H1 (cell line): ENCODE measurements around the gene PPP1R3C. TPM values are rescaled to one million over a fixed set of nuclear protein-coding genes. Genes with fewer than 3 reads are reported as not detected.

Experiments used
- CTCF ChIA-PET: fragments of 300-600 bp; sonication (Branson Sonifier 250); formaldehyde crosslinking; loops from one replicate; lab custom pipeline; 2021; ENCODE audit not compliant: partially characterized antibody; lab: Charles Lee
- POLR2A ChIA-PET: fragments of 300-600 bp; sonication (Branson Sonifier 250); formaldehyde crosslinking; loops from one replicate; lab custom pipeline; 2021; ENCODE audit warnings: inconsistent platforms; ENCODE audit not compliant: partially characterized antibody; lab: Charles Lee
- DNase-seq, 2 experiments: peaks; one replicate each; pipeline versions ENCODE4 v3.0.0 to v3.0.0-alpha.2; 2010 to 2022; ENCODE audit warnings: low spot score in 2 of 2, low read depth in 1 of 2, mixed read lengths in 1 of 2
- FAIRE-seq: peaks from 2 replicates; lab custom pipeline; 2011; peaks lifted over from hg19 to GRCh38; lab: Jason Lieb, UNC
- H2AFZ ChIP-seq: 2 replicates; pipeline ENCODE4 v1.8.1; 2012; ENCODE audit warnings: low read length, inconsistent platforms
- H2AK5ac ChIP-seq: 2 replicates; pipeline ENCODE4 v1.6.1; 2013; ENCODE audit warnings: low read depth, low read length
- H2BK120ac ChIP-seq: replicated peaks from 2 replicates; pipeline ENCODE3; 2013; ENCODE audit warnings: low read depth, low read length, inconsistent platforms
- H2BK12ac ChIP-seq: 2 replicates; pipeline ENCODE4 v1.6.1; 2013; ENCODE audit warnings: low read depth, low read length
- H2BK15ac ChIP-seq: 2 replicates; pipeline ENCODE4 v1.6.1; 2013; ENCODE audit warnings: low read length
- H2BK20ac ChIP-seq: 2 replicates; pipeline ENCODE4 v1.6.1; 2013; ENCODE audit warnings: low read length
- H2BK5ac ChIP-seq: 2 replicates; pipeline ENCODE4 v1.6.1; 2013; ENCODE audit warnings: low read depth, low read length
- H3K14ac ChIP-seq: 2 replicates; pipeline ENCODE4 v1.6.1; 2013; ENCODE audit warnings: inconsistent platforms; ENCODE audit not compliant: insufficient read length
- H3K18ac ChIP-seq: 2 replicates; pipeline ENCODE4 v1.6.1; 2013; ENCODE audit warnings: low read length; ENCODE audit errors: extremely low read depth
- H3K23ac ChIP-seq: 2 replicates; pipeline ENCODE4 v1.6.1; 2013; ENCODE audit warnings: inconsistent platforms; ENCODE audit not compliant: insufficient read length
- H3K23me2 ChIP-seq: 2 replicates; pipeline ENCODE4 v1.6.1; 2013; ENCODE audit warnings: low read depth, low read length
- H3K27ac ChIP-seq: 2 replicates; pipeline ENCODE4 v1.6.1; 2011; ENCODE audit warnings: low read depth, low read length, inconsistent platforms
- H3K27me3 ChIP-seq, 4 experiments: replicated peaks in 1 of 4; 1 replicate in 1 of 4; 2 replicates in 3 of 4; pipeline versions ENCODE4 v1.6.1 to v1.8.1; 2011 to 2013; ENCODE audit warnings: low read length in 3 of 4, mild to moderate bottlenecking in 3 of 4, inconsistent platforms in 2 of 4, mixed read lengths in 2 of 4, moderate library complexity in 1 of 4; ENCODE audit not compliant: control insufficient read depth in 3 of 4, insufficient read depth in 3 of 4; ENCODE audit errors: extremely low read depth in 1 of 4
- H3K36me3 ChIP-seq, 4 experiments: 2 replicates each; pipeline versions ENCODE4 v1.6.1 to v1.8.1; 2011 to 2013; ENCODE audit warnings: mild to moderate bottlenecking in 4 of 4, low read length in 3 of 4, moderate library complexity in 2 of 4, control low read depth in 1 of 4, inconsistent platforms in 1 of 4; ENCODE audit not compliant: insufficient read depth in 4 of 4, control insufficient read depth in 2 of 4
- H3K4ac ChIP-seq: replicated peaks from 2 replicates; pipeline ENCODE3; 2013; ENCODE audit warnings: low read length, low read depth, mixed read lengths, inconsistent platforms; ENCODE audit not compliant: insufficient read length
- H3K4me1 ChIP-seq, 4 experiments: replicated peaks in 1 of 4; 1 replicate in 1 of 4; 2 replicates in 3 of 4; pipeline versions ENCODE4 v1.6.1 to v1.8.1; 2011 to 2013; ENCODE audit warnings: low read length in 3 of 4, inconsistent platforms in 2 of 4, mixed read lengths in 1 of 4; ENCODE audit not compliant: insufficient read depth in 4 of 4, control insufficient read depth in 3 of 4
- H3K4me2 ChIP-seq, 2 experiments: 2 replicates each; pipeline versions ENCODE4 v1.6.1 to v1.8.1; 2011 to 2013; ENCODE audit warnings: low read depth in 2 of 2, low read length in 2 of 2, control low read depth in 1 of 2, inconsistent platforms in 1 of 2, mild to moderate bottlenecking in 1 of 2; ENCODE audit not compliant: insufficient read depth in 1 of 2
- H3K4me3 ChIP-seq, 4 experiments: fragments of 200-600, 300-600 bp in 1 of 4; sonication (generic), shearing (Covaris generic), sonication (Bioruptor Twin) in 1 of 4; 2 replicates each; pipeline versions ENCODE4 v1.5.1 to v1.8.1; 2011 to 2016; ENCODE audit warnings: low read length in 4 of 4, low read depth in 3 of 4, control low read depth in 2 of 4, inconsistent platforms in 2 of 4, mild to moderate bottlenecking in 2 of 4, mixed read lengths in 1 of 4, moderate library complexity in 1 of 4; ENCODE audit not compliant: insufficient read depth in 2 of 4; ENCODE audit errors: extremely low read depth in 1 of 4
- H3K56ac ChIP-seq: replicated peaks from 2 replicates; pipeline ENCODE3; 2013; ENCODE audit warnings: low read depth, mild to moderate bottlenecking, mixed read lengths, low read length, inconsistent platforms; ENCODE audit not compliant: insufficient read length
- H3K79me1 ChIP-seq: 2 replicates; pipeline ENCODE4 v1.6.1; 2013; ENCODE audit warnings: low read depth, low read length, control low read depth
- H3K79me2 ChIP-seq, 2 experiments: 2 replicates each; pipeline versions ENCODE4 v1.6.1 to v1.8.1; 2012 to 2013; ENCODE audit warnings: low read length in 2 of 2, mild to moderate bottlenecking in 2 of 2, inconsistent platforms in 1 of 2; ENCODE audit not compliant: insufficient read depth in 2 of 2, control insufficient read depth in 1 of 2
- H3K9ac ChIP-seq, 4 experiments: replicated peaks in 1 of 4; 1 replicate in 1 of 4; 2 replicates in 3 of 4; pipeline versions ENCODE4 v1.6.1 to v1.8.1; 2011 to 2013; ENCODE audit warnings: low read depth in 3 of 4, low read length in 3 of 4, control low read depth in 2 of 4, mild to moderate bottlenecking in 2 of 4, moderate library complexity in 2 of 4, inconsistent platforms in 1 of 4; ENCODE audit errors: extremely low read depth in 1 of 4
- H3K9me3 ChIP-seq, 2 experiments: 2 replicates each; pipeline versions ENCODE4 v1.6.1 to v1.8.1; 2012 to 2013; ENCODE audit warnings: mild to moderate bottlenecking in 2 of 2, moderate library complexity in 2 of 2, control low read depth in 1 of 2, inconsistent platforms in 1 of 2, low read depth in 1 of 2, low read length in 1 of 2, mixed read lengths in 1 of 2; ENCODE audit not compliant: insufficient read depth in 2 of 2
- H4K20me1 ChIP-seq, 2 experiments: replicated peaks in 1 of 2; 2 replicates each; pipeline versions ENCODE3 to v1.8.1; 2011 to 2013; ENCODE audit warnings: inconsistent platforms in 2 of 2, low read length in 2 of 2, mild to moderate bottlenecking in 1 of 2; ENCODE audit not compliant: insufficient read depth in 2 of 2, control insufficient read depth in 1 of 2
- H4K5ac ChIP-seq: 2 replicates; pipeline ENCODE4 v1.6.1; 2013; ENCODE audit warnings: low read length, low read depth, mixed read lengths, inconsistent platforms; ENCODE audit not compliant: insufficient read length
- H4K8ac ChIP-seq: 2 replicates; pipeline ENCODE4 v1.8.0; 2013; ENCODE audit warnings: mild to moderate bottlenecking, moderate library complexity, low read length, inconsistent platforms; ENCODE audit not compliant: insufficient read depth; ENCODE audit errors: extremely low read depth
- H4K91ac ChIP-seq: replicated peaks from 2 replicates; pipeline ENCODE3; 2013; ENCODE audit warnings: low read length, mixed read lengths, inconsistent platforms; ENCODE audit not compliant: insufficient read length
- CREB1 ChIP-seq: IDR thresholded peaks from 2 replicates; pipeline ENCODE4 v1.6.1; 2012; ENCODE audit warnings: inconsistent platforms
- KDM4A ChIP-seq: IDR thresholded peaks from one replicate; pipeline ENCODE4 v1.7.1; 2012; ENCODE audit warnings: low read depth, mild to moderate bottlenecking, moderate library complexity, low read length, inconsistent platforms; ENCODE audit not compliant: severe bottlenecking
- RXRA ChIP-seq: IDR thresholded peaks from 2 replicates; pipeline ENCODE4 v1.6.1; 2011; ENCODE audit warnings: low read depth, mild to moderate bottlenecking, low read length, moderate library complexity; ENCODE audit not compliant: insufficient read depth
- SAP30 ChIP-seq: fragments of 300-600 bp; sonication (generic); IDR thresholded peaks from 2 replicates; pipeline ENCODE4 v1.7.1; 2012; ENCODE audit warnings: low read length, moderate library complexity, mild to moderate bottlenecking, inconsistent platforms; ENCODE audit not compliant: insufficient read depth, insufficient replicate concordance
- SP2 ChIP-seq: IDR thresholded peaks from 2 replicates; pipeline ENCODE4 v1.6.1; 2012; ENCODE audit warnings: mild to moderate bottlenecking, low read length, inconsistent platforms
- TAF1 ChIP-seq: IDR thresholded peaks from 2 replicates; pipeline ENCODE4 v1.6.1; 2011; ENCODE audit warnings: mild to moderate bottlenecking, low read depth, low read length
- WGBS, 2 experiments: shearing (Covaris generic) in 1 of 2; methylation state at CpG; one replicate each; pipeline versions ENCODE4 v1.1.6 to v1.1.7; 2013 to 2015; ENCODE audit warnings: low lambda C conversion rate in 2 of 2, mixed read lengths in 2 of 2, inconsistent platforms in 1 of 2, low coverage in 1 of 2, missing lambda C conversion rate in 1 of 2; ENCODE audit not compliant: insufficient replicate concordance in 2 of 2, insufficient coverage in 1 of 2, insufficient read length in 1 of 2; ENCODE audit errors: extremely low coverage in 1 of 2, missing lambda C conversion rate in 1 of 2; 5-methylcytosine and 5-hydroxymethylcytosine counted together
- polyA plus RNA-seq, 7 experiments: library from polyadenylated mRNA; depleted of rRNA in 3 of 7; stranded (reverse) in 5 of 7; unstranded in 2 of 7; fragments of >200 nt in 5 of 7; fragments of 200-250 nt in 2 of 7; gene quantifications; 1 replicate in 5 of 7; 2 replicates in 1 of 7; 4 replicates in 1 of 7; pipeline versions ENCODE4 v1.2.1 to v1.2.3, GENCODE V29; 2011 to 2013; ENCODE audit warnings: missing spikeins in 2 of 7, mixed read lengths in 2 of 7
- total RNA-seq: library from RNA; stranded (reverse); fragmentation: NEBNext Ultra II Directional; extraction: Animal tissue kit (Norgen Biotek cat#: 25700); gene quantifications from 2 replicates; pipeline ENCODE4 v1.2.1, GENCODE V29; 2021

PPP1R3C gene
- total and polyA plus RNA-seq, 2 of the 8 experiments (the other 6 are each of a cell fraction or from before 2014, with no cell fraction given): 1.3 TPM

DNA sequence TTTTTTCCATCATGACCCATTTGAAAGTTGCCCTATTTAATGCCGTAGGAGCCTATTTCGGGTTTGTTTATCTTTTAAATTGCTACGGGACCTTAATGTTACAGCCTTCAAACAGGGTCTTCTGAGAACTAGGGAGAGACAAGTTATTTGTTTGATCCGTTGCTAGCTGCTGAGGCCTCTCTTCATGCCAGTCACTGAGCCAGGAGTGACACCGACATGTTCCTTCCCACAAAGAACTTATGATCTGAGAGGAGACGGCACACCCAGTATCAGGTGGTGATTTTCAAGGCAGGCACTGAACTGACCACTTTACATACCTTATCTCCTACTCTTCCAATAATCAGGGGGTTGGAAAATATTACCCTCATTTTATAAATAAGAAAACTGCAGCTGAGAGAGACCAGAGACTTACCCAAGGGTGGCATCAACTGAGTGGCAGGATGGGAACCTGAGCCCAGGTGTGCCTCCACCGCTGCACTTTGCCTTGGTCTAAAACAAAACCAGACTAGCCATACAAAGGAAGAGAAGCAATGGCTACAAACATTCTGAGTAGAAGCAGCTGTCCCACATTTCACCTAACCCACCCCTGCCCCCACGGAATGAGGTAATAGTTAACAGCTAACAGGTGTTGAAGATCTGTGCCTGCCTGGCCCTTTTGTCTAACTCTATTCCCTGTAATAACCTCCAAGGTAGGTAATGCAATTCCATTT is 40.5 kb downstream of the PPP1R3C start:
- Histone ChIP-seq H4K5ac (no peak overlapping the region), H3K56ac (no peak overlapping the region), H3K18ac (no peak overlapping the region), H3K36me3 (no peaks in the 10 kb centered on the region), H3K27me3 (no peaks in the 10 kb centered on the region), H3K4ac (no peak overlapping the region), H2BK20ac (no peak overlapping the region), H3K79me2 (no peaks in the 10 kb centered on the region), H2BK15ac (no peak overlapping the region), H2AFZ (no peak overlapping the region), H2AK5ac (no peak overlapping the region), H3K79me1 (no peaks in the 10 kb centered on the region), H2BK12ac (no peak overlapping the region), H3K4me1 (no peaks in the 10 kb centered on the region), H2BK5ac (no peak overlapping the region), H3K9me3 (no peaks in the 10 kb centered on the region), H4K20me1 (no peaks in the 10 kb centered on the region), H3K23ac (no peak overlapping the region), H3K9ac (no peak overlapping the region), H3K4me2 (no peak overlapping the region), H4K8ac (no peak overlapping the region), H4K91ac (no peak overlapping the region), H3K27ac (no peak overlapping the region), H3K14ac (no peak overlapping the region), H3K4me3 (no peak overlapping the region), H2BK120ac (no peak overlapping the region), H3K23me2 (no peaks in the 10 kb centered on the region)
- TF ChIP-seq SP2 (no peak), TAF1 (no peak), CREB1 (no peak), KDM4A (no peak), SAP30 (no peak), RXRA (no peak)
- ChIA-PET CTCF (interaction anchor here (0.6 to 1.7 kb wide), 4 partner anchors 40 to 1154 kb away, joined by 3 to 7 read pairs (median 4); no protein-coding TSS in a partner anchor), POLR2A (interaction anchor here (1.2 kb wide), 1 partner anchor 10 kb away, joined by 3 read pairs; no protein-coding TSS in a partner anchor)
- 93% methylated on average over 8 of the region's 8 CpGs; no CpG with 5 or more reads in 1 of the 2 experiments for WGBS, 2 experiments
- no peak for DNase-seq
- no peak for FAIRE-seq
